H1 (cell line): ENCODE measurements around the gene AGPAT3. TPM values are rescaled to one million over a fixed set of nuclear protein-coding genes. Genes with fewer than 3 reads are reported as not detected.

Experiments
- GTF2F1 ChIP-seq: IDR thresholded peaks from 2 replicates; pipeline ENCODE4 v1.6.1; 2012; ENCODE audit warnings: low read depth, low read length, improper control_type of control experiment, borderline replicate concordance
- polyA plus RNA-seq, 7 experiments: library from polyadenylated mRNA; depleted of rRNA in 3 of 7; stranded (reverse) in 5 of 7; unstranded in 2 of 7; fragments of >200 nt in 5 of 7; fragments of 200-250 nt in 2 of 7; gene quantifications; 1 replicate in 5 of 7; 2 replicates in 1 of 7; 4 replicates in 1 of 7; pipeline versions ENCODE4 v1.2.1 to v1.2.3, GENCODE V29; 2011 to 2013; ENCODE audit warnings: missing spikeins in 2 of 7, mixed read lengths in 2 of 7
- total RNA-seq: library from RNA; stranded (reverse); fragmentation: NEBNext Ultra II Directional; extraction: Animal tissue kit (Norgen Biotek cat#: 25700); gene quantifications from 2 replicates; pipeline ENCODE4 v1.2.1, GENCODE V29; 2021

Gene AGPAT3
- total and polyA plus RNA-seq, 2 of the 8 experiments (the other 6 are each of a cell fraction or from before 2014, with no cell fraction given) = 5.8 to 7.3 TPM

DNA sequence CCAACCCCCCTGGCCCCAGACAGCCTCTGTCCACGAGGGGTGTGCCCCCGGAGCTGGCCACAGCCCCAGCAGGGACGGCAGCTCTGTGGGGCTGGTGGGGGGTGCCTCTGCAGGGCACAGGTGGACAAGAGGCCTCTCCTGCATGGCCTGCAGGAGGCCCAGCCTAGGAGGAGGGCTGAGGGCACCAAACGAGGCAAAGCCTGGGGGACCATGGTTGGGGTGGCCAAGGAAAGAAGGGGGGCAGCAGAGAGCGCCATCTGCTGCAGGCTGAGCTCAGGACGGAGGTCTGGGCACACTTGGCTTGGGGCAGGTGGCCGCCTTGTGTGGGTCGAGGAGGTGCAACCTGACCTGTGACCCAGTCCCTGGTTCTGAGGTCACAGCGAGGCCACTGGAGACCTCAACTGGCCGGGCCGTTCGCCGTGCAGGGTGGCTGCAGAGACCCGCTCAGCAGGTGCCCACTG is 48.4 kb upstream of the AGPAT3 start (continued):
- no peak for TF ChIP-seq GTF2F1
- TF ChIP-seq, all 59 proteins: peak for 4
